NOMO-1 (cell line): Measurements from ENCODE around the gene ZHX3.
A peak's percentile ranks its signal among the peaks of the same experiment; 100 is the strongest.
"Not testable (repeated sequence)": the region's sequence is repeated elsewhere in the genome, so short reads cannot be mapped to it uniquely, and the experiment has no call there.

ENCODE experiments used
- DNase-seq, 2 experiments: peaks; one replicate each; lab custom pipeline; 2025; ENCODE audit not compliant: unreplicated experiment in 2 of 2; lab: John Stamatoyannopoulos, UW

The ZHX3 gene

GRCh38 chr20:41334443-41335421 lies 17.2 kb upstream of the ZHX3 start:
- no peak for DNase-seq

GRCh38 chr20:41334036-41334435 lies 16.5 kb upstream of the ZHX3 start:
- no peak for DNase-seq

- no peak for DNase-seq
Observed at GRCh38 chr20:41331731-41332130, 14.2 kb upstream of the ZHX3 start.

- DNase-seq: no peak
Observed at GRCh38 chr20:41330941-41331340, 13.4 kb upstream of the ZHX3 start.

- no peak for DNase-seq
Observed at GRCh38 chr20:41330343-41330720, 12.8 kb upstream of the ZHX3 start.

GRCh38 chr20:41329435-41330342 lies 12.2 kb upstream of the ZHX3 start:
- peak; percentile 82 to 90 for DNase-seq

GRCh38 chr20:41327178-41327577 lies 9.6 kb upstream of the ZHX3 start:
- DNase-seq: no peak

- DNase-seq: peak in 1 of 2 experiments; percentile 20
Observed at GRCh38 chr20:41320976-41321375, 3.4 kb upstream of the ZHX3 start.

GRCh38 chr20:41320441-41320840 lies 2.9 kb upstream of the ZHX3 start:
- no peak for DNase-seq

- DNase-seq: no peak
Observed at GRCh38 chr20:41318271-41318649, 729 bp upstream of the ZHX3 start.

- DNase-seq: peak; percentile 39 to 63
Observed at GRCh38 chr20:41316602-41317545, 657 bp downstream of the ZHX3 start.

GRCh38 chr20:41316051-41316450 lies 1.5 kb downstream of the ZHX3 start:
- no peak for DNase-seq

GRCh38 chr20:41314386-41314785 lies 3.1 kb downstream of the ZHX3 start:
- DNase-seq: no peak

- DNase-seq: not testable (repeated sequence)
Observed at GRCh38 chr20:41312009-41312408, 5.5 kb downstream of the ZHX3 start.

GRCh38 chr20:41309817-41310216 lies 7.7 kb downstream of the ZHX3 start:
- DNase-seq: no peak

GRCh38 chr20:41308726-41309413 lies 8.7 kb downstream of the ZHX3 start:
- peak in 1 of 2 experiments; percentile 74 for DNase-seq

- no peak for DNase-seq
Observed at GRCh38 chr20:41308290-41308711, 9.2 kb downstream of the ZHX3 start.

GRCh38 chr20:41307021-41307420 lies 10.5 kb downstream of the ZHX3 start:
- no peak for DNase-seq

- peak in 1 of 2 experiments; percentile 8 for DNase-seq
Observed at GRCh38 chr20:41306061-41306727, 11.3 kb downstream of the ZHX3 start.
